Gastrocnemius medialis (tissue), 4 donors: ENCODE results near the gene ACVRL1.

Experiments
- CTCF ChIP-seq, 5 experiments: fragments of 450-650 bp in 3 of 5; fragments of 200-600 bp in 2 of 5; sonication (generic) in 2 of 5; IDR thresholded peaks in 4 of 5; conservative IDR thresholded peaks in 1 of 5; 1 replicate in 4 of 5; 2 replicates in 1 of 5; pipeline ENCODE4 v1.5.1; 2016 to 2019; ENCODE audit warnings: antibody characterized with exemption in 5 of 5, mild to moderate bottlenecking in 3 of 5, moderate library complexity in 3 of 5
- POLR2A ChIP-seq, 2 donors: fragments of 450-650 bp; IDR thresholded peaks; one replicate each; pipeline ENCODE4 v1.6.1; 2017; ENCODE audit warnings: antibody characterized with exemption in 2 of 2, mild to moderate bottlenecking in 2 of 2, moderate library complexity in 2 of 2

- TF ChIP-seq CTCF (IDR thresholded peaks at IDR 0.05 in 4 of 5, conservative IDR thresholded peaks at IDR 0.05 in 1 of 5) (no peak), POLR2A (IDR thresholded peaks at IDR 0.05) (no peak)
Observed at GRCh38 chr12:51890133-51890464, 17.2 kb upstream of the ACVRL1 start.
